Measurements from ENCODE around the gene LZTR1.
"Not testable (repeated sequence)": the region's sequence is repeated elsewhere in the genome, so short reads cannot be mapped to it uniquely, and the experiment has no call there.

The LZTR1 gene

GRCh38 chr22:20965888-20966855 lies 15.9 kb upstream of the LZTR1 start:
- H3K9ac ChIP-seq (ENCODE audit: low read depth in 1 of 2, low read length in 2 of 2), result no peak overlapping the region
- no peak overlapping the region for H3K27ac ChIP-seq (ENCODE audit: low read depth, low read length)
- H3K9me3 ChIP-seq (ENCODE audit: control insufficient read depth in 1 of 2, low read length in 2 of 2), result no peaks in the 10 kb centered on the region
- no peaks in the 10 kb centered on the region for H3K36me3 ChIP-seq (ENCODE audit: control insufficient read depth in 1 of 2, insufficient read depth in 2 of 2, low read length in 2 of 2)
- peaks cover 0 to 3% of the 10 kb centered on the region in 2 donors for H3K27me3 ChIP-seq (ENCODE audit: control insufficient read depth in 1 of 2, insufficient read depth in 2 of 2, low read length in 2 of 2)
- H3K4me1 ChIP-seq (ENCODE audit: control insufficient read depth in 1 of 2, insufficient read depth in 2 of 2, low read length in 2 of 2), result peaks cover 22% of the 10 kb centered on the region in 2 donors
- H3K4me3 ChIP-seq (ENCODE audit: low read depth in 1 of 2, low read length in 2 of 2), result no peak overlapping the region

- no peak within 1 kb of the TSS for H3K9ac ChIP-seq (ENCODE audit: low read depth in 1 of 2, low read length in 2 of 2)
- H3K27ac ChIP-seq (ENCODE audit: low read depth, low read length), result no peak within 1 kb of the TSS
- H3K27me3 ChIP-seq (ENCODE audit: control insufficient read depth in 1 of 2, insufficient read depth in 2 of 2, low read length in 2 of 2), result peaks cover 0 to 3% of the 10 kb centered on the region in 2 donors
- H3K9me3 ChIP-seq (ENCODE audit: control insufficient read depth in 1 of 2, low read length in 2 of 2), result no peaks in the 10 kb centered on the region
- no peak within 1 kb of the TSS for H3K4me3 ChIP-seq (ENCODE audit: low read depth in 1 of 2, low read length in 2 of 2)
- no peaks in the 10 kb centered on the region for H3K36me3 ChIP-seq (ENCODE audit: control insufficient read depth in 1 of 2, insufficient read depth in 2 of 2, low read length in 2 of 2)
- H3K4me1 ChIP-seq (ENCODE audit: control insufficient read depth in 1 of 2, insufficient read depth in 2 of 2, low read length in 2 of 2), result peaks cover 18% of the 10 kb centered on the region in 2 donors
Measured at GRCh38 chr22:20966883-20967696, 15.0 kb upstream of the LZTR1 start, which contains the start of gene AIFM3. TSS of gene AIFM3 (plus strand) at chr22:20967255. CDS start at chr22:20967945, 690 bp downstream.

GRCh38 chr22:20967697-20968211 lies 14.3 kb upstream of the LZTR1 start:
- no peak overlapping the region for H3K9ac ChIP-seq (ENCODE audit: low read depth in 1 of 2, low read length in 2 of 2)
- no peaks in the 10 kb centered on the region for H3K36me3 ChIP-seq (ENCODE audit: control insufficient read depth in 1 of 2, insufficient read depth in 2 of 2, low read length in 2 of 2)
- H3K4me3 ChIP-seq (ENCODE audit: low read depth in 1 of 2, low read length in 2 of 2), result no peak overlapping the region
- no peak overlapping the region for H3K27ac ChIP-seq (ENCODE audit: low read depth, low read length)
- no peaks in the 10 kb centered on the region for H3K9me3 ChIP-seq (ENCODE audit: control insufficient read depth in 1 of 2, low read length in 2 of 2)
- H3K27me3 ChIP-seq (ENCODE audit: control insufficient read depth in 1 of 2, insufficient read depth in 2 of 2, low read length in 2 of 2), result peaks cover 0 to 3% of the 10 kb centered on the region in 2 donors
- H3K4me1 ChIP-seq (ENCODE audit: control insufficient read depth in 1 of 2, insufficient read depth in 2 of 2, low read length in 2 of 2), result peaks cover 18% of the 10 kb centered on the region in 2 donors

GRCh38 chr22:20968281-20968977 lies 13.7 kb upstream of the LZTR1 start:
- Histone ChIP-seq H3K9me3 (ENCODE audit: control insufficient read depth in 1 of 2, low read length in 2 of 2) (no peaks in the 10 kb centered on the region), H3K36me3 (ENCODE audit: control insufficient read depth in 1 of 2, insufficient read depth in 2 of 2, low read length in 2 of 2) (no peaks in the 10 kb centered on the region), H3K9ac (ENCODE audit: low read depth in 1 of 2, low read length in 2 of 2) (no peak overlapping the region), H3K27ac (ENCODE audit: low read depth, low read length) (no peak overlapping the region), H3K27me3 (ENCODE audit: control insufficient read depth in 1 of 2, insufficient read depth in 2 of 2, low read length in 2 of 2) (peaks cover 0 to 3% of the 10 kb centered on the region in 2 donors), H3K4me3 (ENCODE audit: low read depth in 1 of 2, low read length in 2 of 2) (no peak overlapping the region), H3K4me1 (ENCODE audit: control insufficient read depth in 1 of 2, insufficient read depth in 2 of 2, low read length in 2 of 2) (peaks cover 18% of the 10 kb centered on the region in 2 donors)

- Histone ChIP-seq H3K4me1 (ENCODE audit: control insufficient read depth in 1 of 2, insufficient read depth in 2 of 2, low read length in 2 of 2) (peaks cover under 1 to 2% of the 10 kb centered on the region in 2 donors), H3K27ac (ENCODE audit: low read depth, low read length) (no peak overlapping the region), H3K27me3 (ENCODE audit: control insufficient read depth in 1 of 2, insufficient read depth in 2 of 2, low read length in 2 of 2) (no peaks in the 10 kb centered on the region), H3K36me3 (ENCODE audit: control insufficient read depth in 1 of 2, insufficient read depth in 2 of 2, low read length in 2 of 2) (no peaks in the 10 kb centered on the region), H3K9ac (ENCODE audit: low read depth in 1 of 2, low read length in 2 of 2) (no peak overlapping the region), H3K9me3 (ENCODE audit: control insufficient read depth in 1 of 2, low read length in 2 of 2) (no peaks in the 10 kb centered on the region), H3K4me3 (ENCODE audit: low read depth in 1 of 2, low read length in 2 of 2) (no peak overlapping the region)
Measured at GRCh38 chr22:20970939-20971657, 11.0 kb upstream of the LZTR1 start.

GRCh38 chr22:20972014-20972694 lies 9.9 kb upstream of the LZTR1 start:
- H3K4me1 ChIP-seq (ENCODE audit: control insufficient read depth in 1 of 2, insufficient read depth in 2 of 2, low read length in 2 of 2); H3K4me3 ChIP-seq (ENCODE audit: low read depth in 1 of 2, low read length in 2 of 2): not testable (repeated sequence)

GRCh38 chr22:20972933-20973577 lies 9.0 kb upstream of the LZTR1 start:
- Histone ChIP-seq H3K36me3 (ENCODE audit: control insufficient read depth in 1 of 2, insufficient read depth in 2 of 2, low read length in 2 of 2) (no peaks in the 10 kb centered on the region), H3K4me3 (ENCODE audit: low read depth in 1 of 2, low read length in 2 of 2) (no peak overlapping the region), H3K9ac (ENCODE audit: low read depth in 1 of 2, low read length in 2 of 2) (no peak overlapping the region), H3K9me3 (ENCODE audit: control insufficient read depth in 1 of 2, low read length in 2 of 2) (no peaks in the 10 kb centered on the region), H3K27me3 (ENCODE audit: control insufficient read depth in 1 of 2, insufficient read depth in 2 of 2, low read length in 2 of 2) (no peaks in the 10 kb centered on the region), H3K27ac (ENCODE audit: low read depth, low read length) (no peak overlapping the region), H3K4me1 (ENCODE audit: control insufficient read depth in 1 of 2, insufficient read depth in 2 of 2, low read length in 2 of 2) (no peaks in the 10 kb centered on the region)

More at GRCh38 chr22:20972014-20972694, 9.9 kb upstream of the LZTR1 start:
- not testable (repeated sequence) for H3K9me3 ChIP-seq (ENCODE audit: control insufficient read depth in 1 of 2, low read length in 2 of 2); H3K9ac ChIP-seq (ENCODE audit: low read depth in 1 of 2, low read length in 2 of 2); H3K36me3 ChIP-seq (ENCODE audit: control insufficient read depth in 1 of 2, insufficient read depth in 2 of 2, low read length in 2 of 2); H3K27ac ChIP-seq (ENCODE audit: low read depth, low read length); H3K27me3 ChIP-seq (ENCODE audit: control insufficient read depth in 1 of 2, insufficient read depth in 2 of 2, low read length in 2 of 2)

GRCh38 chr22:20973634-20974286 lies 8.3 kb upstream of the LZTR1 start:
- no peaks in the 10 kb centered on the region for H3K36me3 ChIP-seq (ENCODE audit: control insufficient read depth in 1 of 2, insufficient read depth in 2 of 2, low read length in 2 of 2)
- no peak overlapping the region for H3K9ac ChIP-seq (ENCODE audit: low read depth in 1 of 2, low read length in 2 of 2)
- H3K9me3 ChIP-seq (ENCODE audit: control insufficient read depth in 1 of 2, low read length in 2 of 2), result peaks cover 4 to 5% of the 10 kb centered on the region in 2 donors
- H3K27me3 ChIP-seq (ENCODE audit: control insufficient read depth in 1 of 2, insufficient read depth in 2 of 2, low read length in 2 of 2), result no peaks in the 10 kb centered on the region
- H3K27ac ChIP-seq (ENCODE audit: low read depth, low read length), result no peak overlapping the region
- no peaks in the 10 kb centered on the region for H3K4me1 ChIP-seq (ENCODE audit: control insufficient read depth in 1 of 2, insufficient read depth in 2 of 2, low read length in 2 of 2)
- H3K4me3 ChIP-seq (ENCODE audit: low read depth in 1 of 2, low read length in 2 of 2), result no peak overlapping the region
